GM23248 (cell line): Measurements from ENCODE around the gene DUSP7. TPM values are rescaled to one million over a fixed set of nuclear protein-coding genes. Genes with fewer than 3 reads are reported as not detected.

Experiments
- DNase-seq: peaks from one replicate; pipeline ENCODE4 v3.0.0-alpha.2; 2015
- H2AFZ ChIP-seq: fragments of 200-600 bp; sonication (generic); 2 replicates; pipeline ENCODE4 v1.6.1; 2016; ENCODE audit warnings: antibody characterized with exemption
- H3F3A ChIP-seq: fragments of 200-600 bp; sonication (generic); 2 replicates; pipeline ENCODE4 v1.6.1; 2016; ENCODE audit warnings: mild to moderate bottlenecking, antibody characterized with exemption, mixed run types; ENCODE audit not compliant: insufficient read depth
- H3K27ac ChIP-seq: fragments of 200-600 bp; sonication (generic); 2 replicates; pipeline ENCODE4 v1.5.1; 2016; ENCODE audit warnings: mild to moderate bottlenecking
- H3K27me3 ChIP-seq: fragments of 200-600 bp; sonication (generic); replicated peaks from 2 replicates; pipeline ENCODE4 v1.6.1; 2016; ENCODE audit warnings: mild to moderate bottlenecking; ENCODE audit not compliant: insufficient read depth
- H3K36me3 ChIP-seq: fragments of 200-600 bp; sonication (generic); 2 replicates; pipeline ENCODE4 v1.6.1; 2016; ENCODE audit warnings: low read depth, mild to moderate bottlenecking
- H3K4me1 ChIP-seq: fragments of 200-600 bp; sonication (generic); 2 replicates; pipeline ENCODE4 v1.6.1; 2016; ENCODE audit warnings: mild to moderate bottlenecking; ENCODE audit not compliant: insufficient read depth
- H3K4me2 ChIP-seq: fragments of 200-600 bp; sonication (generic); one replicate; pipeline ENCODE4 v1.6.1; 2016; ENCODE audit warnings: mild to moderate bottlenecking; ENCODE audit not compliant: unreplicated experiment
- H3K4me3 ChIP-seq: fragments of 200-600 bp; sonication (generic); 2 replicates; pipeline ENCODE4 v1.5.1; 2016; ENCODE audit warnings: mild to moderate bottlenecking
- H3K79me2 ChIP-seq: fragments of 200-600 bp; sonication (generic); 2 replicates; pipeline ENCODE4 v1.6.1; 2016; ENCODE audit warnings: mild to moderate bottlenecking; ENCODE audit not compliant: insufficient read depth
- H3K9ac ChIP-seq: fragments of 200-600 bp; sonication (generic); 2 replicates; pipeline ENCODE4 v1.6.1; 2016; ENCODE audit warnings: mild to moderate bottlenecking
- H3K9me2 ChIP-seq: fragments of 200-600 bp; sonication (generic); 2 replicates; pipeline ENCODE4 v1.6.1; 2016; ENCODE audit warnings: mixed run types, mild to moderate bottlenecking, moderate library complexity; ENCODE audit not compliant: insufficient read depth
- H3K9me3 ChIP-seq: fragments of 200-600 bp; sonication (generic); one replicate; pipeline ENCODE4 v1.6.1; 2017; ENCODE audit warnings: low read depth
- H4K20me1 ChIP-seq: fragments of 200-600 bp; sonication (generic); 2 replicates; pipeline ENCODE4 v1.6.0; 2016; ENCODE audit not compliant: insufficient read depth
- EZH2 ChIP-seq: fragments of 200-600 bp; sonication (generic); IDR thresholded peaks from 2 replicates; pipeline ENCODE4 v1.6.1; 2018; ENCODE audit warnings: antibody characterized with exemption, mild to moderate bottlenecking; ENCODE audit not compliant: insufficient read depth, poor library complexity, severe bottlenecking
- EZH2phosphoT487 ChIP-seq: fragments of 200-600 bp; sonication (generic); IDR thresholded peaks from 2 replicates; pipeline ENCODE4 v1.6.1; 2018; ENCODE audit warnings: antibody characterized with exemption, moderate library complexity, mild to moderate bottlenecking, low read depth; ENCODE audit not compliant: insufficient read depth
- WGBS, 2 experiments: methylation state at CpG; one replicate each; pipeline ENCODE4 v1.1.6; 2015 to 2017; ENCODE audit warnings: low lambda C conversion rate in 2 of 2, low coverage in 1 of 2; ENCODE audit errors: missing lambda C conversion rate in 2 of 2; 5-methylcytosine and 5-hydroxymethylcytosine counted together
- in situ Hi-C: fragments of 300-500 bp; cut with MboI; formaldehyde crosslinking; loops from 2 replicates; pipeline ENCODE4 v1.15.0; 2020
- polyA plus RNA-seq: library from polyadenylated mRNA; unstranded; fragments of >200 nt; fragmentation: Nextera tagmentation; extraction: Ambion mirVana; gene quantifications from 2 replicates; pipeline ENCODE4 v1.2.1, GENCODE V29; 2016
- total RNA-seq: library from RNA; depleted of rRNA; stranded (reverse); fragments of >200 nt; shearing (Covaris generic); gene quantifications from 2 replicates; pipeline ENCODE4 v1.2.3, GENCODE V29; 2014

DUSP7 gene
- total and polyA plus RNA-seq, 2 experiments from 2014 or later = 5.8 to 17.7 TPM

- in situ Hi-C loops = no loop called here
- no peaks in the 10 kb centered on the region for H3K9me2 ChIP-seq
- H3K4me2 ChIP-seq = no peak overlapping the region
- TF ChIP-seq EZH2phosphoT487 (no peak), EZH2 (no peak)
- H3K9ac ChIP-seq = no peak overlapping the region
- no peak overlapping the region for H3K27ac ChIP-seq
- no peak overlapping the region for H2AFZ ChIP-seq
- no peak for DNase-seq
- H3K79me2 ChIP-seq = no peaks in the 10 kb centered on the region
- no peak overlapping the region for H3K4me3 ChIP-seq
- no peaks in the 10 kb centered on the region for H3K4me1 ChIP-seq
- no peaks in the 10 kb centered on the region for H3K36me3 ChIP-seq
- no peaks in the 10 kb centered on the region for H4K20me1 ChIP-seq
- H3K9me3 ChIP-seq = no peaks in the 10 kb centered on the region
- no peaks in the 10 kb centered on the region for H3F3A ChIP-seq
- 79 to 80% methylated on average over 6 of the region's 6 CpGs for WGBS, 2 experiments
- H3K27me3 ChIP-seq = no peaks in the 10 kb centered on the region
Measured at GRCh38 chr3:52013802-52014598, 42.4 kb downstream of the DUSP7 start.

DNA sequence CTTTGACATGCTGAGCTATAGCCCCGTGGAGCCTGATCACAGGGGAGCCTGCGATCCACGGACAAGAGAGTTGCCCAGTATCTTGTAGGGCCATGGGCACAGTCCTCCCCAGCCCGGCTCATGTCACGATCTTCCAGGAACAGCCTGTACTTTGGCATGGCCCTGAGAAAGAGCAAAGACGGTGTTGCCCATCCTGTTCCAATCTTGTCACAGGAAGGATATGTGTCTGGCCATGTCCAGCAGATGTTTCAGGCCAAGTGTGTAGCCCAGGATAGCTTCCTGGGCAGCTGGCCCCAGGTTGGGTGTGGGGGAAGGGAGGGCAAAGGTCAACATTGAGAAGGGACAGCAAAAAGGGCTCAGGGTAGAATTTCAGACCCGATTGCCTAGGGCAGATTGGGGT lies 43.7 kb downstream of the DUSP7 start:
- WGBS, 2 experiments = 48 to 51% methylated on average over 7 of the region's 7 CpGs
- H3K27me3 ChIP-seq = no peaks in the 10 kb centered on the region
- H4K20me1 ChIP-seq = no peaks in the 10 kb centered on the region
- in situ Hi-C loops = no loop called here
- H3K9me3 ChIP-seq = no peaks in the 10 kb centered on the region
- H3K36me3 ChIP-seq = no peaks in the 10 kb centered on the region
- no peak overlapping the region for H3K27ac ChIP-seq
- no peak overlapping the region for H3K4me2 ChIP-seq
- no peaks in the 10 kb centered on the region for H3F3A ChIP-seq
- H3K9me2 ChIP-seq = no peaks in the 10 kb centered on the region
- TF ChIP-seq EZH2phosphoT487 = no peak
- no peak for TF ChIP-seq EZH2
- H2AFZ ChIP-seq = no peak overlapping the region
- no peak for DNase-seq
- no peaks in the 10 kb centered on the region for H3K4me1 ChIP-seq
- no peak overlapping the region for H3K9ac ChIP-seq
- H3K4me3 ChIP-seq = no peak overlapping the region
- no peaks in the 10 kb centered on the region for H3K79me2 ChIP-seq

- in situ Hi-C loops = no loop called here
- TF ChIP-seq EZH2 (no peak), EZH2phosphoT487 (no peak)
- no peaks in the 10 kb centered on the region for H3K9me2 ChIP-seq
- no peaks in the 10 kb centered on the region for H3K27me3 ChIP-seq
- no peak overlapping the region for H3K4me2 ChIP-seq
- H3K36me3 ChIP-seq = no peaks in the 10 kb centered on the region
- no peak overlapping the region for H3K9ac ChIP-seq
- no peaks in the 10 kb centered on the region for H3K9me3 ChIP-seq
- DNase-seq = no peak
- H3K27ac ChIP-seq = no peak overlapping the region
- H3F3A ChIP-seq = no peaks in the 10 kb centered on the region
- H3K4me3 ChIP-seq = no peak overlapping the region
- H4K20me1 ChIP-seq = no peaks in the 10 kb centered on the region
- peaks cover 9% of the 10 kb centered on the region for H3K4me1 ChIP-seq
- no peaks in the 10 kb centered on the region for H3K79me2 ChIP-seq
- H2AFZ ChIP-seq = no peak overlapping the region
Measured at GRCh38 chr3:52010431-52010830, 45.9 kb downstream of the DUSP7 start.

DNA sequence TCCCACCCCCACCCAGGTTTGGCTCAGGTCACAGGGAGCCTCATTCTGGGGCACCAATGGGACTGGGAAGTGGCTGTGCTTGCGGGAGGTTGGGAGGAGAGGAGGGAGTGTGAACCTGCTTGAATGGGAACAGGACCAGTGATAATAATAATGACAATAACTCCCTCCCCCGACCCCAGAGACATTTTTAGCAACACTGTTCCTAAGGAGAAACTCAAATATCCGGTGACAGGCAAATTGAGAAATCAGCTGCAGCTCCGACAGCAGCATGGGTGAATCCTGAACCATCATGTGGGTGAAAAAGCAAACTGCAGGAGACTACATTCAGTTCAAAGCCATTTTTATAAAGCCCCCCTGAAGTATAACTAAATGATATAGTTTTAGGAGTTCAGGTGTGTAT lies 49.1 kb downstream of the DUSP7 start:
- H3K27ac ChIP-seq = no peak overlapping the region
- H3K4me1 ChIP-seq = peaks cover 12% of the 10 kb centered on the region
- 73 to 100% methylated on average over 3 to 4 of the region's 4 CpGs for WGBS, 2 experiments
- no peak overlapping the region for H3K4me3 ChIP-seq
- no peak overlapping the region for H3K9ac ChIP-seq
- H3K79me2 ChIP-seq = no peaks in the 10 kb centered on the region
- H4K20me1 ChIP-seq = no peaks in the 10 kb centered on the region
- H3K27me3 ChIP-seq = no peaks in the 10 kb centered on the region
- H3K4me2 ChIP-seq = no peak overlapping the region
- no peaks in the 10 kb centered on the region for H3K36me3 ChIP-seq
- H2AFZ ChIP-seq = no peak overlapping the region
- in situ Hi-C loops = loop anchor here (10.0 kb wide), 1 partner anchor 108 kb away; no protein-coding TSS in a partner anchor
- H3K9me2 ChIP-seq = no peaks in the 10 kb centered on the region
- no peaks in the 10 kb centered on the region for H3K9me3 ChIP-seq
- no peak for DNase-seq
- no peaks in the 10 kb centered on the region for H3F3A ChIP-seq
- TF ChIP-seq EZH2 (no peak), EZH2phosphoT487 (no peak)
